Astrocyte of the spinal cord (primary cell): ENCODE data around the gene MTSS2.

Source experiments
- DNase-seq: peaks from one replicate; pipeline ENCODE4 v3.0.0; 2011; ENCODE audit warnings: low read depth, low spot score
- H3K4me3 ChIP-seq: 2 replicates; pipeline ENCODE4 v1.5.1; 2011; ENCODE audit warnings: low read depth, mild to moderate bottlenecking, low read length, moderate library complexity
- CTCF ChIP-seq: IDR thresholded peaks from 2 replicates; pipeline ENCODE4 v1.5.1; 2012; ENCODE audit warnings: low read depth, mild to moderate bottlenecking, low read length, inconsistent platforms
- in situ Hi-C: cut with HindIII; loops from 2 replicates; pipeline ENCODE4 v1.10.0; 2017; ENCODE audit warnings: low sequenced_read_pairs

Gene MTSS2

GRCh38 chr16:70728150-70728549, 42.3 kb upstream of the MTSS2 start:
- in situ Hi-C loops = no loop called here
- DNase-seq = no peak

GRCh38 chr16:70726892-70727361, 41.1 kb upstream of the MTSS2 start:
- in situ Hi-C loops = no loop called here
- no peak overlapping the region for H3K4me3 ChIP-seq
- no peak for DNase-seq
- no peak for TF ChIP-seq CTCF

More at GRCh38 chr16:70728150-70728549, 42.3 kb upstream of the MTSS2 start:
- TF ChIP-seq CTCF = no peak
- H3K4me3 ChIP-seq = no peak overlapping the region

DNA sequence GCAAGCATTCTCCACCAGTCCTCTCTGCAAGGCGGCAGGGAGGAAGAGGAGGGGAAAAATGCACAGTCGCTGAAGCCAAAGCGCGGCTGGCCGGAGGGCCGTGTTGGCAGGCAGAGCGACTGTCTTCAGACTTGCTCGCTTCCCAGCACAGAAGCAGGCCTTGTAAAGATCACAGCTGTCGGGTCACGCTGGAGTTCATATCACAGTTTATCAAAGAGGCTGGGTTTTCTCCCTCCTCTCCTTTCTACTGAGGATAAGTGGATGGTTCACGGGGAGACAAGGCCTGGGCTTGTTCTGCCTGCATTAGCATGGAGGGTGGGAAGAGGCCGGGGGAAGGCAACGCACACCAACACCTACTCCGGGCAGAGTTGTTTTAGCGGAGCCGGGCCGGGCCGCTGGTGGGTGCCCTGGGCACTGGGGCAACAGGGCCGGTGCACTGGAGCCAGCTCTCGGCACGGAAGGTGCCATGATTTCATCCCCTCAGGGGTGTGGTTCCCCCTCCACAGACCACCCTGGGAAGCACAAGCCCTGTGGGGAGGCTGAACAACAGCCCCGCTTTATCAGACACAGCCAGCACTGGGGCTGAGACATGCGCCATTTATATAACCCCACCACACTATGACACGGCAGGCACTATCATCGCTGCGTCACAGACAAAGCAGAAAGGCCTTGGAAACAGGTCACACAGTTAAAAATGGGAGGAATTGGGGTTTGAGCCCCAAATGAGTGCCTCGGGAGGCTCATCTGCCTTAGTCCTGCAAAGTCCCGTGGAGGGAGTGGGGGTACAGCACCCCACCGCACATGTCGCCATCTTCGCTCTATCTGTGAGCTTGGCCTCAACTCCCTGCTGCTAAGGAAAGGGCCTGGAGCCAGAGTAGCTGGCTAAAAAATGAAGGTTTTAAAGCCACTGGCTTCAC, 40.3 kb upstream of the MTSS2 start:
- in situ Hi-C loops = no loop called here
- TF ChIP-seq CTCF = no peak
- H3K4me3 ChIP-seq = no peak overlapping the region
- DNase-seq = no peak

DNA sequence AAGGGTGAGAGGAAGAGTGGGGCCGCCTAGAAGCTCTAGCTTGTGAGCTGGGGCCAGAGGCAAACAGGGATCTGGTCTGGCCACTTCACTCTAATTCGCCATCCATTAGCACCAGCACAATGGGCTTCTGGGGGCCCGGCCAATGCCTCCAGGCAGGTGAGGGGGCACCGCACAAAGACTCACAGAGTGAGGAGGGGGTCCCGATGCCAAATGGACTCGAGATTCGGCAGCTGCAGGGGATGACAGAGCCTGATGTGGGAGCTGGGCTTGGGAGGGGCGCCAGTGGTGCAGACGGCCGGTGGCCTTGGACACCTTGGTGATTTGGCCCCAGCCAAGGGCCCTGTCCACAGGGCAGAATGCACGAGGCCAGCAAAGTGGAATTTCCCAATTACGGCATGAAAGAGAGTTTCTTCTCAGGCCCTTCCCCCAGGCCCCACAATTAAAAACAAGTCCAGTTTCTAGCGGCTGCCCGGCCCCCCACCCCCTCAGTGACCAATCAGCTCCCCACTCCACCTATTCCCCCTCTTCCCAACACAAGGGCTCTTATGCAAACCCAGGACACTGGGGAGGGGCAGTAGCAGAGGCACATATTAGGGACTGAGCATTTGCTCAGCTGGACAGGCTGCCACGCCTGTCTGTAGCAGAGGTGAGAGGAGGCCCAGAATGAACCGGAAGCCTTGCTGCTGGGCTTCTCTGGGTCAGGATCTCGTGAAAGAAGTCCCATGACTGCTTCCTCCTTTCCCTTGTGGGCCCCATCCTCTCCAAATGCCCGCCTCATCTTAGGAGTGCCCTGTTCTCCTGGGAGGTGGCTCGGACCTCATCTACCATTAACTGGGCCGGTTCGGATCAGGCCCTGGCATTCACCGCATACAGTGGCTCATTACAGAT, 39.4 kb upstream of the MTSS2 start:
- in situ Hi-C loops = no loop called here
- no peak for DNase-seq
- no peak overlapping the region for H3K4me3 ChIP-seq
- TF ChIP-seq CTCF = no peak

GRCh38 chr16:70724146-70725023, 38.5 kb upstream of the MTSS2 start:
- no peak for TF ChIP-seq CTCF

DNA sequence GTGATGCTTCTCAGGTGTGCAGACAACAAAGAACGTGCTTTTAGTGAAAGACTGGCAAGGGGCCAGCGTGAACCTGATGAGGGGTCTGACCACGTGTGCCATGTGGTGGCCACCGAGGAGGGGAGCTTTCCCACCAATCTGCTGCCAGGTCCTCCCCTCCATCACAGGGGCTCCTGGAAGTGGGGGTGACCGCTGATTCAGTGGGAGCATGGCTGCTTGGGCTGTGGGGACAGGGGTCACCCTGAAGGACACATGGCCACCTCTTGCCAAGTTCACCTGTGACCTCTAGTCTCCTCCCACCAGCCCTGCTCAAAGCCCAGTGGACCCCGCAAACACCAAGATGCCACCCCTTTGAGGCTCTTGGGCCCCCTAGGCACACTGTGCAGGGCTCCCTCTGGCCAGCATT, 37.9 kb upstream of the MTSS2 start:
- no peak for TF ChIP-seq CTCF
- DNase-seq = no peak
- H3K4me3 ChIP-seq = no peak overlapping the region
- in situ Hi-C loops = no loop called here

More at GRCh38 chr16:70724146-70725023, 38.5 kb upstream of the MTSS2 start:
- in situ Hi-C loops = no loop called here
- no peak for DNase-seq
- H3K4me3 ChIP-seq = no peak overlapping the region
